K562 (cell line): ENCODE results near the gene TNPO3. TPM values are rescaled to one million over a fixed set of nuclear protein-coding genes. Genes with fewer than 3 reads are reported as not detected.

Source experiments
- FOXA1 ChIP-seq: fragments of 450-650 bp; IDR thresholded peaks from 2 replicates; pipeline ENCODE4 v1.6.1; 2016; ENCODE audit warnings: mild to moderate bottlenecking, borderline replicate concordance
- GATAD2B ChIP-seq: fragments of 450-650 bp; IDR thresholded peaks from 2 replicates; pipeline ENCODE4 v1.6.1; 2017; ENCODE audit warnings: mild to moderate bottlenecking, borderline replicate concordance
- HDAC8 ChIP-seq: fragments of 450-650 bp; IDR thresholded peaks from 2 replicates; pipeline ENCODE4 v1.6.1; 2016; ENCODE audit warnings: mild to moderate bottlenecking, missing genetic modification characterization, moderate library complexity, missing compliant biosample characterization
- NFXL1 ChIP-seq: fragments of 450-650 bp; formaldehyde crosslinking; IDR thresholded peaks from 2 replicates; pipeline ENCODE4 v1.4.0; 2021; ENCODE audit warnings: mild to moderate bottlenecking
- POLR2A ChIP-seq: fragments of 450-650 bp; conservative IDR thresholded peaks from 2 replicates; pipeline ENCODE4 v1.6.1; 2016
- YY1 ChIP-seq, 3 experiments: IDR thresholded peaks; 2 replicates each; pipeline ENCODE4 v1.6.1; 2011; ENCODE audit warnings: low read length in 2 of 3, mild to moderate bottlenecking in 2 of 3, moderate library complexity in 2 of 3, borderline replicate concordance in 1 of 3, control low read depth in 1 of 3, low read depth in 1 of 3; ENCODE audit not compliant: insufficient read depth in 3 of 3, insufficient replicate concordance in 2 of 3, control insufficient read depth in 1 of 3, insufficient read length in 1 of 3; ENCODE audit errors: extremely low read depth in 1 of 3
- ZNF316 ChIP-seq: fragments of 450-650 bp; IDR thresholded peaks from 2 replicates; pipeline ENCODE4 v1.6.1; 2016
- polyA plus RNA-seq, 8 experiments: library from polyadenylated mRNA; depleted of rRNA in 4 of 8; stranded (reverse) in 5 of 8; unstranded in 3 of 8; fragments of >200 nt; fragmentation: Nextera tagmentation in 2 of 8; fragmentation: Illumina TruSeq in 1 of 8; extraction: Ambion mirVana in 2 of 8; extraction: Trizol in 1 of 8; gene quantifications; 2 replicates each; pipeline versions ENCODE4 v1.2.1 to v1.2.3, GENCODE V29; 2011 to 2014; ENCODE audit warnings: inconsistent platforms in 1 of 8, missing spikeins in 1 of 8
- total RNA-seq, 7 experiments: library from RNA; depleted of rRNA in 6 of 7; stranded (reverse); fragments of >200 nt in 6 of 7; fragmentation: Illumina TruSeq in 2 of 7; extraction: Trizol in 2 of 7; gene quantifications; 2 replicates each; pipeline versions ENCODE4 v1.2.1 to v1.2.3, GENCODE V29; 2011 to 2021; ENCODE audit warnings: low replicate concordance in 1 of 7
- TF ChIP-seq, protein P1 (sequence below), 2 experiments: IDR thresholded peaks; 2 replicates each; pipeline ENCODE4 v1.6.1; 2011; ENCODE audit warnings: borderline replicate concordance in 1 of 2, control low read depth in 1 of 2, low read depth in 1 of 2, low read length in 1 of 2, mild to moderate bottlenecking in 1 of 2, mixed read lengths in 1 of 2, moderate library complexity in 1 of 2; ENCODE audit not compliant: insufficient read depth in 1 of 2, insufficient read length in 1 of 2, poor library complexity in 1 of 2, severe bottlenecking in 1 of 2; ENCODE audit errors: extremely low read depth in 1 of 2
- TF ChIP-seq, protein P2 (sequence below): fragments of 150-350 bp; IDR thresholded peaks from 2 replicates; pipeline ENCODE4 v1.6.1; 2014; ENCODE audit warnings: low read depth, mild to moderate bottlenecking, low read length, borderline replicate concordance
- TF ChIP-seq, protein P3 (sequence below): fragments of 250-450 bp; sonication (Bioruptor Pico); IDR thresholded peaks from 2 replicates; pipeline ENCODE4 v1.4.0; 2020
- TF ChIP-seq, protein P4 (sequence below): sonication (generic); formaldehyde crosslinking; IDR thresholded peaks from 2 replicates; pipeline ENCODE4 v1.5.0; 2020; ENCODE audit warnings: missing genetic modification reagents
- TF ChIP-seq, protein P5 (sequence below): sonication (generic); formaldehyde crosslinking; IDR thresholded peaks from 2 replicates; pipeline ENCODE4 v1.8.1; 2023; ENCODE audit warnings: mild to moderate bottlenecking, missing genetic modification reagents

Gene TNPO3
- total and polyA plus RNA-seq, 9 of the 15 experiments (the other 6 are each of a cell fraction or from before 2014, with no cell fraction given), result 35.8 to 125 (median 110) TPM

DNA sequence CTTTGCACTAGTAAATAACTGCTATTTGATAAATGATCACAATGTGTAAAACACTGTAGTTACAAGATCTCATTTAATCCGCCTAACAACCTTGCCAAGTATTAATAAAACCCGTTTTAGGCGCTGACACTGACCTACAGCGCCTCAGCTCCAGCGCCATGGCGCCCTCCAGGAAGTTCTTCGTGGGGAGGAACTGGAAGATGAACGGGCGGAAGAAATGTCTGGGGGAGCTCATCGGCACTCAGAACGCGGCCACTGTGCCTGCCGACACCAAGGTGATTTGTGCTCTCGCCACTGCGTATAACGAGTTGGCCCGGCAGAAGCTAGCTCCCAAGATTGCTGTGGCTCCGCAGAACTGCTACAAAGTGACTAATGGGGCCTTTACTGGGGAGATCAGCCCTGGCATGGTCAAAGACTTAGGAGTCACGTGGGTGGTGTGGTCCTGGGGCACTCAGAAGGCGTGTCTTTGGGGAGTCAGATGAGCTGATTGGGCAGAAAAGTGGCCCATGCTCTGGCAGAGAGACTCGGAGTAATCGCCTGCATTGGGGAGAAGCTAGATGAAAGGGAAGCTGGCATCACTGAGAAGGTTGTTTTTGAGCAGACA lies 1.1 kb upstream of the TNPO3 start (continued):
- TF ChIP-seq YY1 (IDR thresholded peaks at IDR 0.05; ENCODE audit: borderline replicate concordance in 1 of 3, control insufficient read depth in 1 of 3, extremely low read depth in 1 of 3, insufficient read depth in 3 of 3, insufficient read length in 1 of 3, insufficient replicate concordance in 2 of 3, low read depth in 1 of 3, low read length in 2 of 3), result peak in 2 of 3 experiments; percentile 35 to 70
- TF ChIP-seq, protein P1, sequence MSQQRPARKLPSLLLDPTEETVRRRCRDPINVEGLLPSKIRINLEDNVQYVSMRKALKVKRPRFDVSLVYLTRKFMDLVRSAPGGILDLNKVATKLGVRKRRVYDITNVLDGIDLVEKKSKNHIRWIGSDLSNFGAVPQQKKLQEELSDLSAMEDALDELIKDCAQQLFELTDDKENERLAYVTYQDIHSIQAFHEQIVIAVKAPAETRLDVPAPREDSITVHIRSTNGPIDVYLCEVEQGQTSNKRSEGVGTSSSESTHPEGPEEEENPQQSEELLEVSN (IDR thresholded peaks at IDR 0.05; ENCODE audit: borderline replicate concordance in 1 of 2, extremely low read depth in 1 of 2, insufficient read depth in 1 of 2, insufficient read length in 1 of 2, low read depth in 1 of 2, low read length in 1 of 2, poor library complexity in 1 of 2, severe bottlenecking in 1 of 2), result peak in 1 of 2 experiments; percentile 3
- 0 out of 2 replicates have a peak, but pooled peaks have one; percentile 25 for TF ChIP-seq HDAC8 (tag)
- TF ChIP-seq FOXA1, result no peak
- TF ChIP-seq NFXL1, result 0 out of 2 replicates have a peak, but pooled peaks have one; percentile 28
- TF ChIP-seq GATAD2B, result no peak
- TF ChIP-seq POLR2A, result peak; percentile 16
- TF ChIP-seq, protein P2, sequence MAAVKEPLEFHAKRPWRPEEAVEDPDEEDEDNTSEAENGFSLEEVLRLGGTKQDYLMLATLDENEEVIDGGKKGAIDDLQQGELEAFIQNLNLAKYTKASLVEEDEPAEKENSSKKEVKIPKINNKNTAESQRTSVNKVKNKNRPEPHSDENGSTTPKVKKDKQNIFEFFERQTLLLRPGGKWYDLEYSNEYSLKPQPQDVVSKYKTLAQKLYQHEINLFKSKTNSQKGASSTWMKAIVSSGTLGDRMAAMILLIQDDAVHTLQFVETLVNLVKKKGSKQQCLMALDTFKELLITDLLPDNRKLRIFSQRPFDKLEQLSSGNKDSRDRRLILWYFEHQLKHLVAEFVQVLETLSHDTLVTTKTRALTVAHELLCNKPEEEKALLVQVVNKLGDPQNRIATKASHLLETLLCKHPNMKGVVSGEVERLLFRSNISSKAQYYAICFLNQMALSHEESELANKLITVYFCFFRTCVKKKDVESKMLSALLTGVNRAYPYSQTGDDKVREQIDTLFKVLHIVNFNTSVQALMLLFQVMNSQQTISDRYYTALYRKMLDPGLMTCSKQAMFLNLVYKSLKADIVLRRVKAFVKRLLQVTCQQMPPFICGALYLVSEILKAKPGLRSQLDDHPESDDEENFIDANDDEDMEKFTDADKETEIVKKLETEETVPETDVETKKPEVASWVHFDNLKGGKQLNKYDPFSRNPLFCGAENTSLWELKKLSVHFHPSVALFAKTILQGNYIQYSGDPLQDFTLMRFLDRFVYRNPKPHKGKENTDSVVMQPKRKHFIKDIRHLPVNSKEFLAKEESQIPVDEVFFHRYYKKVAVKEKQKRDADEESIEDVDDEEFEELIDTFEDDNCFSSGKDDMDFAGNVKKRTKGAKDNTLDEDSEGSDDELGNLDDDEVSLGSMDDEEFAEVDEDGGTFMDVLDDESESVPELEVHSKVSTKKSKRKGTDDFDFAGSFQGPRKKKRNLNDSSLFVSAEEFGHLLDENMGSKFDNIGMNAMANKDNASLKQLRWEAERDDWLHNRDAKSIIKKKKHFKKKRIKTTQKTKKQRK, result no peak
- TF ChIP-seq, protein P3, sequence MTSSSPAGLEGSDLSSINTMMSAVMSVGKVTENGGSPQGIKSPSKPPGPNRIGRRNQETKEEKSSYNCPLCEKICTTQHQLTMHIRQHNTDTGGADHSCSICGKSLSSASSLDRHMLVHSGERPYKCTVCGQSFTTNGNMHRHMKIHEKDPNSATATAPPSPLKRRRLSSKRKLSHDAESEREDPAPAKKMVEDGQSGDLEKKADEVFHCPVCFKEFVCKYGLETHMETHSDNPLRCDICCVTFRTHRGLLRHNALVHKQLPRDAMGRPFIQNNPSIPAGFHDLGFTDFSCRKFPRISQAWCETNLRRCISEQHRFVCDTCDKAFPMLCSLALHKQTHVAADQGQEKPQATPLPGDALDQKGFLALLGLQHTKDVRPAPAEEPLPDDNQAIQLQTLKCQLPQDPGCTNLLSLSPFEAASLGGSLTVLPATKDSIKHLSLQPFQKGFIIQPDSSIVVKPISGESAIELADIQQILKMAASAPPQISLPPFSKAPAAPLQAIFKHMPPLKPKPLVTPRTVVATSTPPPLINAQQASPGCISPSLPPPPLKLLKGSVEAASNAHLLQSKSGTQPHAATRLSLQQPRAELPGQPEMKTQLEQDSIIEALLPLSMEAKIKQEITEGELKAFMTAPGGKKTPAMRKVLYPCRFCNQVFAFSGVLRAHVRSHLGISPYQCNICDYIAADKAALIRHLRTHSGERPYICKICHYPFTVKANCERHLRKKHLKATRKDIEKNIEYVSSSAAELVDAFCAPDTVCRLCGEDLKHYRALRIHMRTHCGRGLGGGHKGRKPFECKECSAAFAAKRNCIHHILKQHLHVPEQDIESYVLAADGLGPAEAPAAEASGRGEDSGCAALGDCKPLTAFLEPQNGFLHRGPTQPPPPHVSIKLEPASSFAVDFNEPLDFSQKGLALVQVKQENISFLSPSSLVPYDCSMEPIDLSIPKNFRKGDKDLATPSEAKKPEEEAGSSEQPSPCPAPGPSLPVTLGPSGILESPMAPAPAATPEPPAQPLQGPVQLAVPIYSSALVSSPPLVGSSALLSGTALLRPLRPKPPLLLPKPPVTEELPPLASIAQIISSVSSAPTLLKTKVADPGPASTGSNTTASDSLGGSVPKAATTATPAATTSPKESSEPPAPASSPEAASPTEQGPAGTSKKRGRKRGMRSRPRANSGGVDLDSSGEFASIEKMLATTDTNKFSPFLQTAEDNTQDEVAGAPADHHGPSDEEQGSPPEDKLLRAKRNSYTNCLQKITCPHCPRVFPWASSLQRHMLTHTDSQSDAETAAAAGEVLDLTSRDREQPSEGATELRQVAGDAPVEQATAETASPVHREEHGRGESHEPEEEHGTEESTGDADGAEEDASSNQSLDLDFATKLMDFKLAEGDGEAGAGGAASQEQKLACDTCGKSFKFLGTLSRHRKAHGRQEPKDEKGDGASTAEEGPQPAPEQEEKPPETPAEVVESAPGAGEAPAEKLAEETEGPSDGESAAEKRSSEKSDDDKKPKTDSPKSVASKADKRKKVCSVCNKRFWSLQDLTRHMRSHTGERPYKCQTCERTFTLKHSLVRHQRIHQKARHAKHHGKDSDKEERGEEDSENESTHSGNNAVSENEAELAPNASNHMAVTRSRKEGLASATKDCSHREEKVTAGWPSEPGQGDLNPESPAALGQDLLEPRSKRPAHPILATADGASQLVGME, result 0 out of 2 replicates have a peak, but pooled peaks have one; percentile 45
- TF ChIP-seq, protein P4, sequence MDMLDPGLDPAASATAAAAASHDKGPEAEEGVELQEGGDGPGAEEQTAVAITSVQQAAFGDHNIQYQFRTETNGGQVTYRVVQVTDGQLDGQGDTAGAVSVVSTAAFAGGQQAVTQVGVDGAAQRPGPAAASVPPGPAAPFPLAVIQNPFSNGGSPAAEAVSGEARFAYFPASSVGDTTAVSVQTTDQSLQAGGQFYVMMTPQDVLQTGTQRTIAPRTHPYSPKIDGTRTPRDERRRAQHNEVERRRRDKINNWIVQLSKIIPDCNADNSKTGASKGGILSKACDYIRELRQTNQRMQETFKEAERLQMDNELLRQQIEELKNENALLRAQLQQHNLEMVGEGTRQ (CRISPR knock-in tag), result peak; percentile 54
- TF ChIP-seq ZNF316, result peak; percentile 52
- TF ChIP-seq, protein P5, sequence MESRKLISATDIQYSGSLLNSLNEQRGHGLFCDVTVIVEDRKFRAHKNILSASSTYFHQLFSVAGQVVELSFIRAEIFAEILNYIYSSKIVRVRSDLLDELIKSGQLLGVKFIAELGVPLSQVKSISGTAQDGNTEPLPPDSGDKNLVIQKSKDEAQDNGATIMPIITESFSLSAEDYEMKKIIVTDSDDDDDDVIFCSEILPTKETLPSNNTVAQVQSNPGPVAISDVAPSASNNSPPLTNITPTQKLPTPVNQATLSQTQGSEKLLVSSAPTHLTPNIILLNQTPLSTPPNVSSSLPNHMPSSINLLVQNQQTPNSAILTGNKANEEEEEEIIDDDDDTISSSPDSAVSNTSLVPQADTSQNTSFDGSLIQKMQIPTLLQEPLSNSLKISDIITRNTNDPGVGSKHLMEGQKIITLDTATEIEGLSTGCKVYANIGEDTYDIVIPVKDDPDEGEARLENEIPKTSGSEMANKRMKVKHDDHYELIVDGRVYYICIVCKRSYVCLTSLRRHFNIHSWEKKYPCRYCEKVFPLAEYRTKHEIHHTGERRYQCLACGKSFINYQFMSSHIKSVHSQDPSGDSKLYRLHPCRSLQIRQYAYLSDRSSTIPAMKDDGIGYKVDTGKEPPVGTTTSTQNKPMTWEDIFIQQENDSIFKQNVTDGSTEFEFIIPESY, result peak; percentile 97
